HG02938 (cell line): ENCODE results near the gene FAM131C.

Experiments used
- ATAC-seq: cut with Tn5 transposase; IDR thresholded peaks from one replicate; pipeline ENCODE4 v1.9.1; 2021; ENCODE audit warnings: mild to moderate bottlenecking, moderate library complexity; ENCODE audit not compliant: unreplicated experiment

FAM131C gene

GRCh38 chr1:16077406-16078245 lies 4.2 kb upstream of the FAM131C start:
- ATAC-seq, result no peak

- ATAC-seq, result no peak
Measured at GRCh38 chr1:16076865-16077238, 3.4 kb upstream of the FAM131C start.

GRCh38 chr1:16076031-16076864 lies 2.8 kb upstream of the FAM131C start:
- ATAC-seq, result no peak

- ATAC-seq, result no peak
Measured at GRCh38 chr1:16075337-16076030, 2.0 kb upstream of the FAM131C start.

- ATAC-seq, result no peak
Measured at GRCh38 chr1:16074217-16074616, 766 bp upstream of the FAM131C start.

GRCh38 chr1:16072616-16073484 lies 601 bp downstream of the FAM131C start:
- no peak for ATAC-seq

- ATAC-seq, result no peak
Measured at GRCh38 chr1:16072095-16072494, 1.4 kb downstream of the FAM131C start.

- no peak for ATAC-seq
Measured at GRCh38 chr1:16071614-16072013, 1.8 kb downstream of the FAM131C start.

GRCh38 chr1:16070640-16071355 lies 2.7 kb downstream of the FAM131C start:
- no peak for ATAC-seq

GRCh38 chr1:16068356-16069270 lies 4.8 kb downstream of the FAM131C start:
- ATAC-seq, result no peak

- ATAC-seq, result no peak
Measured at GRCh38 chr1:16067933-16068332, 5.5 kb downstream of the FAM131C start.

- ATAC-seq, result no peak
Measured at GRCh38 chr1:16067127-16067768, 6.2 kb downstream of the FAM131C start.

GRCh38 chr1:16066245-16066644 lies 7.2 kb downstream of the FAM131C start:
- no peak for ATAC-seq

- no peak for ATAC-seq
Measured at GRCh38 chr1:16065269-16065576, 8.2 kb downstream of the FAM131C start.

GRCh38 chr1:16064536-16065268 lies 8.7 kb downstream of the FAM131C start:
- no peak for ATAC-seq

GRCh38 chr1:16063921-16064320 lies 9.5 kb downstream of the FAM131C start:
- no peak for ATAC-seq

- ATAC-seq, result no peak
Measured at GRCh38 chr1:16063226-16063829, 10.1 kb downstream of the FAM131C start.
